Endothelial cell of umbilical vein (primary cell): Measurements from ENCODE around the gene MAP3K10. TPM values are rescaled to one million over a fixed set of nuclear protein-coding genes. Genes with fewer than 3 reads are reported as not detected.
A peak's percentile ranks its signal among the peaks of the same experiment; 100 is the strongest.

Source experiments
- BruUV-seq: library from RNA; stranded (reverse); fragments of 400-500 nt; replicated peaks from 2 replicates; lab custom pipeline; 2021; lab: Mats Ljungman, UMichigan
- CTCF ChIA-PET: fragments of 300-600, 350-600 bp; sonication (Branson Sonifier 250); formaldehyde crosslinking; loops from one replicate; lab custom pipeline; 2021; ENCODE audit warnings: antibody characterized with exemption, inconsistent platforms; lab: Charles Lee
- POLR2A ChIA-PET: fragments of 300-600, 350-600 bp; sonication (Branson Sonifier 250); formaldehyde crosslinking; loops from one replicate; lab custom pipeline; 2021; ENCODE audit warnings: antibody characterized with exemption, inconsistent platforms; lab: Charles Lee
- DNase-seq: peaks from one replicate; pipeline ENCODE4 v3.0.0-alpha.2; 2011; ENCODE audit warnings: low read depth, low spot score
- FAIRE-seq: peaks from 2 replicates; lab custom pipeline; 2011; peaks lifted over from hg19 to GRCh38; lab: Jason Lieb, UNC
- H2AFZ ChIP-seq: 2 replicates; pipeline ENCODE4 v1.6.0; 2012; ENCODE audit warnings: low read depth, low read length, control low read depth, inconsistent platforms
- H3K27ac ChIP-seq: 2 replicates; pipeline ENCODE4 v1.5.1; 2011; ENCODE audit warnings: low read depth, mild to moderate bottlenecking, control low read depth, low read length, moderate library complexity; ENCODE audit not compliant: insufficient read depth
- H3K27me3 ChIP-seq, 2 experiments: 2 replicates each; pipeline versions ENCODE4 v1.6.0 to v1.6.1; 2011; ENCODE audit warnings: low read length in 2 of 2, mixed read lengths in 1 of 2; ENCODE audit not compliant: control insufficient read depth in 2 of 2, insufficient read depth in 2 of 2
- H3K36me3 ChIP-seq, 2 experiments: 2 replicates in 1 of 2; 3 replicates in 1 of 2; pipeline ENCODE4 v1.5.1; 2011; ENCODE audit warnings: low read length in 2 of 2, mild to moderate bottlenecking in 1 of 2, moderate library complexity in 1 of 2; ENCODE audit not compliant: control insufficient read depth in 2 of 2, insufficient read depth in 2 of 2; ENCODE audit errors: extremely low read depth in 1 of 2
- H3K4me1 ChIP-seq: 3 replicates; pipeline ENCODE4 v1.5.1; 2011; ENCODE audit warnings: mild to moderate bottlenecking, low read length; ENCODE audit not compliant: control insufficient read depth, insufficient read depth; ENCODE audit errors: extremely low read depth
- H3K4me2 ChIP-seq: 2 replicates; pipeline ENCODE4 v1.6.1; 2011; ENCODE audit warnings: low read length, control low read depth, mixed read lengths; ENCODE audit not compliant: insufficient read depth
- H3K4me3 ChIP-seq, 3 experiments: fragments of 200-600 bp in 1 of 3; sonication (generic), shearing (Covaris generic) in 1 of 3; replicated peaks in 1 of 3; 2 replicates each; pipeline ENCODE4 v1.5.1; 2011 to 2016; ENCODE audit warnings: control low read depth in 3 of 3, low read length in 3 of 3, mild to moderate bottlenecking in 2 of 3, inconsistent platforms in 1 of 3, low read depth in 1 of 3, moderate library complexity in 1 of 3; ENCODE audit not compliant: insufficient read depth in 1 of 3
- H3K79me2 ChIP-seq: 2 replicates; pipeline ENCODE4 v1.6.0; 2012; ENCODE audit warnings: low read length, inconsistent platforms; ENCODE audit not compliant: control insufficient read depth, insufficient read depth
- H3K9ac ChIP-seq: replicated peaks from 2 replicates; pipeline ENCODE3; 2011; ENCODE audit warnings: low read length, control low read depth; ENCODE audit not compliant: insufficient read depth; ENCODE audit errors: extremely low read depth
- H3K9me1 ChIP-seq: replicated peaks from 3 replicates; pipeline ENCODE4 v1.6.0; 2011; ENCODE audit warnings: mild to moderate bottlenecking, low read length; ENCODE audit not compliant: control insufficient read depth, insufficient read depth; ENCODE audit errors: extremely low read depth
- H3K9me3 ChIP-seq: replicated peaks from 2 replicates; pipeline ENCODE4 v1.5.1; 2012; ENCODE audit warnings: low read length, inconsistent platforms; ENCODE audit not compliant: control insufficient read depth, insufficient read depth
- H4K20me1 ChIP-seq: replicated peaks from 2 replicates; pipeline ENCODE3; 2011; ENCODE audit warnings: mild to moderate bottlenecking, low read length; ENCODE audit not compliant: control insufficient read depth, insufficient read depth; ENCODE audit errors: extremely low read depth
- EZH2 ChIP-seq: IDR thresholded peaks from 2 replicates; pipeline ENCODE4 v1.6.1; 2012; ENCODE audit warnings: borderline replicate concordance, low read depth, mild to moderate bottlenecking, moderate library complexity, low read length, inconsistent platforms; ENCODE audit not compliant: severe bottlenecking
- FOS ChIP-seq: IDR thresholded peaks from 2 replicates; pipeline ENCODE4 v1.6.1; 2011; ENCODE audit warnings: mild to moderate bottlenecking, low read length, moderate library complexity, borderline replicate concordance; ENCODE audit not compliant: insufficient read depth
- GATA2 ChIP-seq: IDR thresholded peaks from 2 replicates; pipeline ENCODE4 v1.7.0; 2011; ENCODE audit warnings: low read depth, mild to moderate bottlenecking, moderate library complexity, mixed read lengths, low read length; ENCODE audit not compliant: insufficient read length, insufficient read depth
- POLR2A ChIP-seq: IDR thresholded peaks from 2 replicates; pipeline ENCODE4 v1.6.1; 2012; ENCODE audit warnings: low read depth, mild to moderate bottlenecking, control low read depth, low read length
- POLR2AphosphoS5 ChIP-seq: IDR thresholded peaks from 2 replicates; pipeline ENCODE4 v1.6.1; 2012; ENCODE audit warnings: low read depth, mild to moderate bottlenecking, control low read depth, low read length, moderate library complexity; ENCODE audit not compliant: insufficient read depth
- dilution Hi-C: fragments of 300-500 bp; cut with MboI; formaldehyde crosslinking; loops from one replicate; pipeline ENCODE4 v1.15.0; 2019; ENCODE audit warnings: low sequenced_read_pairs; ENCODE audit not compliant: extremely low pct_ligation_motif_present
- intact Hi-C: fragments of 100-400 bp; cut with micrococcal nuclease; formaldehyde crosslinking; loops from one replicate; pipeline ENCODE4 v1.10.0; 2022
- polyA plus RNA-seq, 4 experiments: library from polyadenylated mRNA; depleted of rRNA in 3 of 4; stranded (reverse) in 3 of 4; unstranded in 1 of 4; fragments of >200 nt; gene quantifications; 2 replicates each; pipeline versions ENCODE4 v1.2.1 to v1.2.3, GENCODE V29; 2011 to 2012; ENCODE audit warnings: missing spikeins in 1 of 4
- total RNA-seq: library from RNA; stranded (reverse); gene quantifications from 2 replicates; pipeline ENCODE4 v1.2.3, GENCODE V29; 2021
- TF ChIP-seq, protein P1 (sequence below), 2 donors: IDR thresholded peaks; 1 replicate in 1 of 2; 2 replicates in 1 of 2; pipeline ENCODE4 v1.5.1; 2011; ENCODE audit warnings: low read length in 2 of 2, mild to moderate bottlenecking in 2 of 2, moderate library complexity in 2 of 2, control low read depth in 1 of 2, inconsistent platforms in 1 of 2, low read depth in 1 of 2; ENCODE audit not compliant: insufficient read depth in 1 of 2; ENCODE audit errors: extremely low read depth in 1 of 2
- TF ChIP-seq, protein P2 (sequence below): IDR thresholded peaks from 2 replicates; pipeline ENCODE4 v1.6.1; 2011; ENCODE audit not compliant: insufficient read depth, insufficient read length

MAP3K10 gene
- total and polyA plus RNA-seq, 2 donors (not counting 3 experiments of a cell fraction or from before 2014, with no cell fraction given), result 6.3 to 19.4 TPM

DNA sequence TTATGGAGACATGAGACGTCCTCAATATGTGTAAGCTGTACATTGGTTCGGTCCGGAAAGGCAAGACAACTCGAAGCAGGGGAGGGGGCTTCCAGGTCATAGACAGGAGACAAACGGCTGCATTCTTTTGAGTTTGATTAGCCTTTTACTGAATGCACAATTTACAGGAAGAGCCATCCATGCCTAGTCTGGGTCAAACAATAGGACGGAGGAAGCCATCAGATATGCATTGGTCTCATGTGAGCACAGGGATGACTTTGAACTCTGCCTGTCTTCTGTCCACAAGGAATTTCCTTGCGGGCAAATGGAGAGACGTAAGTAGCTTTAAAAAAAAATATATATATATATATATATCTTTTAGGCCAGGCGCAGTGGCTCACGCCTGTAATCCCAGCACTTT, 37.1 kb downstream of the MAP3K10 start:
- Histone ChIP-seq H3K79me2 (no peaks in the 10 kb centered on the region), H3K9me1 (no peaks in the 10 kb centered on the region), H4K20me1 (no peaks in the 10 kb centered on the region), H3K36me3 (no peaks in the 10 kb centered on the region), H3K27ac (no peak overlapping the region), H3K4me1 (peaks cover 23% of the 10 kb centered on the region), H2AFZ (no peak overlapping the region), H3K4me3 (no peak overlapping the region), H3K9ac (no peak overlapping the region), H3K27me3 (peaks cover 23 to 35% of the 10 kb centered on the region in 2 experiments), H3K4me2 (no peak overlapping the region), H3K9me3 (no peaks in the 10 kb centered on the region)
- ChIA-PET CTCF (no interaction called here), POLR2A (no interaction called here)
- TF ChIP-seq EZH2 (no peak), GATA2 (no peak), FOS (no peak), POLR2AphosphoS5 (no peak), POLR2A (no peak)
- TF ChIP-seq, protein P1, sequence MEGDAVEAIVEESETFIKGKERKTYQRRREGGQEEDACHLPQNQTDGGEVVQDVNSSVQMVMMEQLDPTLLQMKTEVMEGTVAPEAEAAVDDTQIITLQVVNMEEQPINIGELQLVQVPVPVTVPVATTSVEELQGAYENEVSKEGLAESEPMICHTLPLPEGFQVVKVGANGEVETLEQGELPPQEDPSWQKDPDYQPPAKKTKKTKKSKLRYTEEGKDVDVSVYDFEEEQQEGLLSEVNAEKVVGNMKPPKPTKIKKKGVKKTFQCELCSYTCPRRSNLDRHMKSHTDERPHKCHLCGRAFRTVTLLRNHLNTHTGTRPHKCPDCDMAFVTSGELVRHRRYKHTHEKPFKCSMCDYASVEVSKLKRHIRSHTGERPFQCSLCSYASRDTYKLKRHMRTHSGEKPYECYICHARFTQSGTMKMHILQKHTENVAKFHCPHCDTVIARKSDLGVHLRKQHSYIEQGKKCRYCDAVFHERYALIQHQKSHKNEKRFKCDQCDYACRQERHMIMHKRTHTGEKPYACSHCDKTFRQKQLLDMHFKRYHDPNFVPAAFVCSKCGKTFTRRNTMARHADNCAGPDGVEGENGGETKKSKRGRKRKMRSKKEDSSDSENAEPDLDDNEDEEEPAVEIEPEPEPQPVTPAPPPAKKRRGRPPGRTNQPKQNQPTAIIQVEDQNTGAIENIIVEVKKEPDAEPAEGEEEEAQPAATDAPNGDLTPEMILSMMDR (IDR thresholded peaks at IDR 0.05; ENCODE audit: extremely low read depth in 1 of 2, insufficient read depth in 1 of 2, low read depth in 1 of 2, low read length in 2 of 2), result no peak
- TF ChIP-seq, protein P2, sequence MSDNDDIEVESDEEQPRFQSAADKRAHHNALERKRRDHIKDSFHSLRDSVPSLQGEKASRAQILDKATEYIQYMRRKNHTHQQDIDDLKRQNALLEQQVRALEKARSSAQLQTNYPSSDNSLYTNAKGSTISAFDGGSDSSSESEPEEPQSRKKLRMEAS, result no peak
- DNase-seq (no peak), FAIRE-seq (peak; percentile 91)
- dilution Hi-C loops, result no loop called here
- no TSS peak for BruUV-seq
- intact Hi-C loops, result no loop called here
